A673 (cell line): ENCODE data around the gene YBX1. TPM values are rescaled to one million over a fixed set of nuclear protein-coding genes. Genes with fewer than 3 reads are reported as not detected.
"Not testable (repeated sequence)": the region's sequence is repeated elsewhere in the genome, so short reads cannot be mapped to it uniquely, and the experiment has no call there.

Source experiments
- BruUV-seq: library from RNA; stranded (reverse); fragments of 400-500 nt; replicated peaks from 2 replicates; lab custom pipeline; 2021; lab: Mats Ljungman, UMichigan
- CTCF ChIA-PET: fragments of 300-600 bp; sonication (Branson Sonifier 250); formaldehyde crosslinking; loops from one replicate; lab custom pipeline; 2022; ENCODE audit warnings: antibody characterized with exemption; lab: Charles Lee
- POLR2A ChIA-PET: fragments of 300-600 bp; sonication (Branson Sonifier 250); formaldehyde crosslinking; loops from one replicate; lab custom pipeline; 2022; ENCODE audit warnings: antibody characterized with exemption; ENCODE audit not compliant: low non-redundant PET; lab: Charles Lee
- DNase-seq: peaks from one replicate; pipeline ENCODE4 v3.0.0-alpha.2; 2015; ENCODE audit warnings: low spot score
- H3K27ac ChIP-seq: fragments of 200-600 bp; sonication (generic); 2 replicates; pipeline ENCODE4 v1.5.1; 2016; ENCODE audit warnings: mixed run types, low read depth, mild to moderate bottlenecking, mixed read lengths, antibody characterized with exemption, low read length; ENCODE audit not compliant: poor library complexity, severe bottlenecking
- H3K27me3 ChIP-seq: fragments of 200-600 bp; sonication (generic); replicated peaks from 2 replicates; pipeline ENCODE4 v1.6.1; 2017; ENCODE audit warnings: mixed run types, low read depth, mild to moderate bottlenecking, mixed read lengths, antibody characterized with exemption, low read length; ENCODE audit not compliant: insufficient read depth, poor library complexity
- H3K36me3 ChIP-seq: fragments of 200-600 bp; sonication (generic); 2 replicates; pipeline ENCODE4 v1.6.1; 2016; ENCODE audit warnings: mixed run types, mild to moderate bottlenecking, mixed read lengths, antibody characterized with exemption, low read length; ENCODE audit not compliant: insufficient read depth, poor library complexity, severe bottlenecking
- H3K4me1 ChIP-seq: fragments of 200-600 bp; sonication (generic); 2 replicates; pipeline ENCODE4 v1.6.1; 2017; ENCODE audit warnings: mixed run types, mild to moderate bottlenecking, mixed read lengths, antibody characterized with exemption, low read length; ENCODE audit not compliant: insufficient read depth, poor library complexity, severe bottlenecking
- H3K4me3 ChIP-seq: fragments of 200-600 bp; sonication (generic); 2 replicates; pipeline ENCODE4 v1.5.1; 2016; ENCODE audit warnings: low read depth, mixed run types, mild to moderate bottlenecking, mixed read lengths, low read length; ENCODE audit not compliant: poor library complexity, severe bottlenecking
- H3K9me3 ChIP-seq: fragments of 200-600 bp; sonication (generic); 2 replicates; pipeline ENCODE4 v1.6.1; 2016; ENCODE audit warnings: mixed run types, low read depth, mild to moderate bottlenecking, mixed read lengths, antibody characterized with exemption, low read length; ENCODE audit not compliant: poor library complexity, severe bottlenecking
- CTCF ChIP-seq: fragments of 300-800, 200-600 bp; sonication (generic); conservative IDR thresholded peaks from 2 replicates; pipeline ENCODE4 v1.5.1; 2017; ENCODE audit warnings: low read depth, mild to moderate bottlenecking, antibody characterized with exemption, low read length, moderate library complexity, mixed read lengths
- EZH2 ChIP-seq: fragments of 200-600 bp; sonication (generic); IDR thresholded peaks from 2 replicates; pipeline ENCODE4 v1.6.1; 2017; ENCODE audit warnings: borderline replicate concordance, low read depth, mild to moderate bottlenecking, mixed read lengths, antibody characterized with exemption, low read length; ENCODE audit not compliant: poor library complexity, severe bottlenecking
- intact Hi-C: fragments of 100-400 bp; cut with micrococcal nuclease; formaldehyde crosslinking; loops from one replicate; pipeline ENCODE4 v1.10.0; 2022; ENCODE audit not compliant: unreplicated experiment
- total RNA-seq: library from RNA; stranded (reverse); gene quantifications from 2 replicates; pipeline ENCODE4 v1.2.3, GENCODE V29; 2021

Gene YBX1
- total RNA-seq, 1 experiment from 2014 or later: 1,576 TPM

GRCh38 chr1:42703888-42704464 is 21.8 kb downstream of the YBX1 start:
- Histone ChIP-seq H3K27ac (no peak overlapping the region), H3K4me3 (no peak overlapping the region), H3K4me1 (no peaks in the 10 kb centered on the region), H3K27me3 (no peaks in the 10 kb centered on the region), H3K36me3 (peaks cover 94% of the 10 kb centered on the region), H3K9me3 (no peaks in the 10 kb centered on the region)
- CTCF ChIA-PET: no interaction called here
- no peak for TF ChIP-seq CTCF
- TF ChIP-seq EZH2: no peak
- intact Hi-C loops: no loop called here
- POLR2A ChIA-PET: no interaction called here
- DNase-seq: no peak
- BruUV-seq: no TSS peak

- H3K27ac ChIP-seq, H3K4me1 ChIP-seq, intact Hi-C loops, POLR2A ChIA-PET, DNase-seq, CTCF ChIA-PET, H3K4me3 ChIP-seq, H3K27me3 ChIP-seq, BruUV-seq: not testable (repeated sequence)
- Histone ChIP-seq H3K9me3 (peaks cover 12% of the 10 kb centered on the region), H3K36me3 (peaks cover 51% of the 10 kb centered on the region)
Observed at GRCh38 chr1:42712808-42713207, 30.6 kb downstream of the YBX1 start.

GRCh38 chr1:42713293-42713692 is 31.1 kb downstream of the YBX1 start:
- intact Hi-C loops: no loop called here
- Histone ChIP-seq H3K27ac (no peak overlapping the region), H3K36me3 (peaks cover 48% of the 10 kb centered on the region), H3K4me3 (no peak overlapping the region), H3K27me3 (no peaks in the 10 kb centered on the region), H3K9me3 (peaks cover 12% of the 10 kb centered on the region), H3K4me1 (no peaks in the 10 kb centered on the region)
- CTCF ChIA-PET: no interaction called here
- no TSS peak for BruUV-seq
- no peak for TF ChIP-seq EZH2
- no peak for TF ChIP-seq CTCF
- POLR2A ChIA-PET: no interaction called here
- DNase-seq: no peak

DNA sequence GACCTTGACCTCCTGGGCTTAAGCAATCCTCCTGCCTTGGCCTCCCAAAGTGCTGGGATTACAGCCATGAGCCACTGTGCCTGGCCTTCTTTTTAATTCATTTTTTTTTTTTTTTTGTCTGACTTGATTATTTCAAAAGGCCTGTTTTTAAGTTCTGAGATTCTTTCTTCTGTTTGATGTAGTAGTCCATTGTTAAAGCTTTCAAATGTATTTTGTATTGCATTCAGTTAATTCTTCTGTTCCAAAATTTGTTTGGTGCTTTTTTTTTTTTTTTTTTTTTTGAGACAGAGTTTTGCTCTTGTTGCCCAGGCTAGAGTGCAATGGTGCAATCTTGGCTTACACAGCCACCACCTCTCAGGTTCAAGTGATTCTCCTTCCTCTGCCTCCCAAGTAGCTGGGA is 32.2 kb downstream of the YBX1 start:
- CTCF ChIA-PET, POLR2A ChIA-PET, H3K4me3 ChIP-seq, H3K4me1 ChIP-seq, H3K27me3 ChIP-seq, H3K27ac ChIP-seq, BruUV-seq, DNase-seq, intact Hi-C loops: not testable (repeated sequence)
- peaks cover 12% of the 10 kb centered on the region for H3K9me3 ChIP-seq
- H3K36me3 ChIP-seq: peaks cover 41% of the 10 kb centered on the region
